NCI-H1436 treated with DMSO at 0.1 percent for 48 hours (cell line): Measurements from ENCODE around the gene ZFHX2.

Experiments used
- DNase-seq: peaks from one replicate; lab custom pipeline; 2025; lab: John Stamatoyannopoulos, UW

ZFHX2 gene

DNA sequence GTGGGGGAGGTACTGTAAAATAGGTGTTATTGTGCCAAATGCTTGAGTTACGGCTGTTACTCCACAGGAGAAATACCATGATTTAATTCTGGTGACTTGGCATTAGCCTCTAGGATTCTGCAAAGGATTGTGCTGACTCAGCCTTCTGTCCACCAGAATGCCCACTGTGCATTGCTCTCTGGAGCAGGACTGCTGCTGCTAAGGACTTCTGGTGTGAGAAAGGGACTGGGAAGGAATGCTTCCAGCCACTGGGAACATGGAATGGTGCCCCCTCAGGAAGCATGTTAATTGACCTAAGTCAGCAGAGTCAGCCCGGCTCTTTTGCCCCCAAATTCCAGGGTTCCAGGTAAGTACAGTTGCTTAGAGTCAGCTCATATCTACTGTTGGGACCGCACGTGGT lies 32.9 kb downstream of the ZFHX2 start:
- no peak for DNase-seq

DNA sequence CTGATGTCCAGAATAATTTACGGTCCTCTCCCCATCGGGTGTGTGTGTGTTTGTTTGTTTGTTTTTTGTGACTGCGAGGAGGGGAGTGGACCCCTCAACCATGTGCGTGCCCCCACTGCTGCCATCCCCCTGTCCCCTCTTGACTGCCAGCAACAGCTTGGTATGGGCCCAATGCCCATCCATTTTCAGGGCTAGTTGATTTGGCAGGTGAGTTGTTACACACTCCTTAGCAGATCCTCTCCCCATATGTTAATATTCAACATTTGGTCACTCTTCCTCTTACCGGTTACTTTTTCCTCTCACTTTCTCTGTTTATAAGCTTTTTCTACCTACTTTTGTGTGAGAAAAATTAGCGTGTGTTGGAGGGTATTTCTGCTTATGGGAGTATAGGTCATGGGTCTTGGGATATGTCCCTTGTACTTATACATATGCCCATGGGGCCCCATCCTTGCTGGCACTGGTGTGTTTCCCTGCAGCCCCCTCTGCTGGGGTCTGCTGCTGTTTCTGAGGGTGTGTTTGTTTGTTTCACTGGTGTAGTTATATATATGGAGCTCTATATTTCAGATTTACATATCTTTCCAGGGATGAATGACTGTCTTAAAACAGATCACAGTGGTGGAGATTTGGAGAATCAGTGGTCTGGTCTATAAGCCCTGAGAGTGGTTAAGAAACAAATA lies 33.8 kb downstream of the ZFHX2 start:
- DNase-seq: no peak

DNA sequence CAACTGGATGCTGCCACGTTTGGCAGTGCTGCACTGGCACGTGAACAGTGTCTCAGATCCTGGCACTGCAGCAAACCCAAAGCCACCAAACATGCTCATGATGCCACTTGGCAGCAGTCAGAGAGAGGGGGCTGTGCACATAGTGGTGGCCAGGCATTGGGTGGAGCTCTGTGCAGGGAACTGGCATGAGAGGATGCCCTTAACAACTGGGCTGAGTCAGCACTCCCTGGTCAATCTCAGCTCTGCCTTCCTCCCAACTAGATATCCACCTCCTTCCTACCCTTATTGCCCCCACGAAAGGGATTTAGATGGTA lies 37.0 kb downstream of the ZFHX2 start:
- DNase-seq: no peak

DNA sequence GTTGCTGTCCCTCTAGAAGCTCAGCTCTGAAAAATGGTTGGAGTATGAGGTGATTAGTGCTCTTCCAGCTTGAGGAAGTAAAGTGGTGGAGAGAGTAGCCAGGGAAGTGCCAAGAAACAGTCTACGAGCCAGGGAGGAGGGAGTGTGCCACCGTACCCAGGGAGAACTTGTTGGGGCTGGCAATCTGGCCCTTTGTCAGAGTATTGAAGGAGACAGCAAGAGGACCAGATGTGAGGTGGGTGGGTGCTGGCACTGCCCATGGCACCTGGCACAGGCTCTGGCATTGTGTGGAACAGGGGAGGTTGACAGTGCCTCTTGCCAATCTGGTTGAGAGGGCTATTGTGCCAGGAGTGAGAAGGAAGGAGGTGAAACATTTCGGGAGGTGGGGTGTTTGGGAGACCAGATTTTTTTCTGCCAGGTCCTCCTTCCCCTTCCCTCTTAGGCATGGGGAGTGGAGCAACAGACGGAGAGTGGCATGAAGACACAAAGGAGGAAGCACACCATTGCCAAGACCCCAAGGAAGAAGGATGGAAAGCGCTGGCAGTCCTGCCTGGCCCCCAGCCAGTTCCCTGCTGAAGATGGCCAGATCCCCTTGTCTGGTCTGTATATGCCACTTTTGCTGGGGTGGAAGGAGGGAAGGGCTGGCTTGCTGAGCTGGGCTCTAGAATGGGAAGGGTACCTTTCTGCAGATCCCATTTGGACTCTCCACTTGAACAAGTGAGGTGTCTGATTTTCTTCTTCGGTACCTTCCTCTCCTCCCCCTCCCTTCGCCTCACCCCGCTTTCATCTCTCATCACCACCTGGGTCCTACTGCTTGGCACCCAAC lies 37.5 kb downstream of the ZFHX2 start:
- DNase-seq: no peak

DNA sequence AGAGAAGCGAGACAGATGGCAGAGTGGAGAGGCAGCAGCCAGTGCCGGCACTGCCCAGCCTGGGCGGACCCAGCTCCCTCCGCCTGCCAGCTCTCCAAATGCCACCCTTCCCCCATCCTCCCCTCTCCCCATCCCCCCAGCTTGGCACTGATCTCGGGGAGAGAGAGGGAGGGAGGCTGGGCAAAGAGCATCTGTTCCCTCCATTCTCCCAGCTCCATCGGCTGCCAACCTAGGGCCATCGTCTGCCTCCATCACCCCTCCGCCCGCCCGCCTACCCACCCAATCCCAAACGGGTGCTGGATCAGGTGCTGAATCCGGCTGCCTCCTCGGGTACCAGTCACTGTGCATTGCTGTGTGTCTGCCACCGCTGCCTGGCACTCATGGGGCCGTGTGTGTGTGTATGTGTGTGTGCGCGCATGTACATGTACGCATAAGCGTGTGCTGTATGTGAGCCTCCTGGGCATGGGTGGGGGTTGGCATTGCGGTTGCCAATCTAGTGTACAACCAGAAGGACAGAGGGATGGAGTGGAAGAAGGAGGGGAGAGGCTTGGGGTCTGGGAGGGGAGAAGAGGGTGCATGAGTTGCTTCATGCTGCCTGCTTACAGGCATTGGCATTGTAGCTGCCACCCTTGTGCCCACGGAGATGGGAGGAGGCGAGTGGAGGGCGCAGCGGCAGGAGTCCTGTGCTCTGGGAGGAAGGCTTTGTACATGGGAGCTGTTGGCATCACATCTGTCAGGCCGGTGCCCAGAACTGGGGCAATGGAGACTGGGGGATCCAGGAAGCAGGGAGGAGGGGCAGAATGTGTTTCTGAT lies 38.4 kb downstream of the ZFHX2 start:
- peak; percentile 9 for DNase-seq

DNA sequence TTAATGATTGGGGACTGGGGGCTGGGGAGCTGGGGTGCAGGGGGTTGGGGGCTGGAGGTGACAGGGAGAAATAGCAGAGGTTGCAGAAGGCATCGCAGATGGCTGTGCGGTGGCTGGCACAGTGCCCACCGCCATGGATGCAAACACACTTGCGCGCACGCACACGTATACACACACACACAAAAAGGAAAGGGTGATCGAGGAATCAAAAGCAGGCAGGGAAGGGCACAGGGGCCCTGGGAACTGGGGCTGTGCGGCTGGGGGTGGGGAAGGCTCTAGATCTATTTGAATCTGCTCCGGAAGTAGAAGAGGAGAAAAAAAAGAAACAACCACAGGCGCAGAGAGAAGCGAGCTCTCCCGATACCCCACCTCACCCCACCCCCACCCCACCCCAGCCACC lies 39.4 kb downstream of the ZFHX2 start:
- peak; percentile 28 for DNase-seq

DNA sequence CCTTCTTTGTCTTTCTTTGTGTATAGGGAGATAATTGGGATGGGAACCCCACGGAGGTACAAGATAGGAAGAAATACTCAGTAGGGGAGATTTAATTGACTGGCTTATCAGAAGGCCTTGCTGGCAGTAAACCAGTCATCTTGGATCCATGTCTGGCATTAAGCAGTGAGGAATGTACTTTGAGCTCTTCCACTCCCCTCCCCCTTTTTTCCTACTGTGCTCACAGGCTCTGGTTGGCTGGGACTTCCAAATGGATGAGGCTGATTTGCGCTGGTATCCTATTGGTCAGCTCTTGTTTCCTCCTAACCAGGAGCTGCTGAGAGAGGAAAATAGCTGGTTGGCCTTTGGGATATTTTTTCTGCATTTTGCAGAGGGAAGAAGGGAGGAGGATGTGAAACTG lies 57.3 kb downstream of the ZFHX2 start:
- no peak for DNase-seq

DNA sequence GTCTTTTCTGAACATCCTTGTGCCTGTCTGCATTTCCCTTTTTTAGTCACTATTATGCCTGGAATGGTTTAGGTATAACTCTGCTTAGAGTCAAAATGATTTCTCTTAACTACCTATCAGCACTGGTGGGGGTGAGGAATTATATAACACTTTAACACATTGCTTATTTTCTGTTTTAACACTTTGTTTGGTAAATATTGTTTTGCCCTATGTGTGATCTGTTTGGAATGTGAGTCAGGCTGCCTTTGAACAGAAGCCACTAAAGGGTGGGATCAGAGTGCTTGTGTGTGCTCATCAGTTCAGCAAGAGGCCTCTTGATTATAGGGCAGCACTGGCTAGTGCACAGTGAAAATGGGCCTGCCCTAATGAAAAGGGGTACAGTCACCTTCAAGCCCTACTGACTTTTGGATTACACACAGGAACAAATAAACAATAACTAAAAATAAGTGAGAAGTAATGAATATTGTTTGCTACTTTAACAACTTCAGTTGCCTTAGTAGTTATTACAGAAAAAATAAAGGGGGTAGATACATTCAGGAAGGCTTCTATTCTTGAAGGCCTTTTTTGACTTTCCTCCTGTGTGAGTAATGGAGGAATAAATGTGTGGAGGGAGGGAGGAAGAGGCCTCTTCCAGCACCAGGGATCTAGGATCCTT lies 58.8 kb downstream of the ZFHX2 start:
- no peak for DNase-seq

DNA sequence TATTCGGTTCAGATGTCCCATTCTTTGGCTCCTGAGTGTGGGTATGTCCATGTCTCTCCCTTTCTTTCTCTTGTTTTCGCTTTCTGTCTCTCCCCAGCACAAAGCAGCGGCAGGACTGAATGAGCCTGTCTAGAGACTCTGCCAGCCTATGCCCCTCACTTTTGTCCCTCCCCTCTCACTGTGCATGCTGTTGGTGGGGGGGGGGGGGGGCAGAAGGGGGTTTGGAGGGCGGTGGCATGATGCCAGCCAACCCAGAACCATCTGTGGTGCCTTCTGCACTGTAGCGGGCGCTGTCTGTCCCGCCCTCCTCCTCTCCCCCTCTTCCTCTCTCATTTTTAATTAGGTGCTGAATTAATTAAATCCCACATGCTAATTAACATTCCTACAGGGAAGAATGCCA lies 64.3 kb downstream of the ZFHX2 start:
- DNase-seq: no peak

DNA sequence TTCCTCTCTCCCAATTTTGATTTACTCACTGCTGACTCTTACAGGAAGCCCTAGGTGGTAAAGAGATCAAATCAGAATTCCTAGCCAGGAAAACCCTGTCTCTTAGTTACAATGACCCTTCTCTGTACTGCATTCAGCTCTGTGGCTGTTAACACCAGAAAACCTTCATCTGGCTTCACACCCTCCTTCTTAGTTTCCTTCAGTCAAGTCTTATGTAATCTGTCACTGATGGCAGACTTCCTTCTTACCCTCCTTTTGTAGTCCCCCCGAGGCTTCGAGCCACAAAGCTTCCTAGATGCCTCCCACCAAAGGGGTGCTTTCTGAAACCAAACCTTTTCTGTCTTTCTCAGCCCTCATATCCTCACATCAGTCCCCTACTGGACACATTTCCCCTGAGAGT lies 65.5 kb downstream of the ZFHX2 start:
- DNase-seq: no peak

DNA sequence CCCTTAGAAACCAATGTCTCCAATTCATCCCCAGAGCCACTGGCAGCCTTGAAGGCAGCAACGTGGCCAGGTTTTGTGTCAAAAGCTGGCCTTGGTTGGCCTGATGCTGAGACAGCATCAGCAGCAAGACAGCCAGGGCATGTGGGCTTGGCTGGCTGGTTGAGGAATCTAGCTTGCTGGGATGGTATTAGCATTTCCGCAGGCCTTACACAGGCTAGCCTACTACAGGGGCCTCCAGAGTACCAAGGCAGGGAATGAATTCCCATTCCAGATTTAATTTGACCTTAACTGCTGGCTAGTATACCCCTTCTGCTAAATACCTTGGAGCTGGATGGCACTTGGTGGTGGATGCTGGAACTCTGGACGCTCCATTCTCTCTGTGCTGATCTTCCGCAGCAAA lies 66.2 kb downstream of the ZFHX2 start:
- no peak for DNase-seq

DNA sequence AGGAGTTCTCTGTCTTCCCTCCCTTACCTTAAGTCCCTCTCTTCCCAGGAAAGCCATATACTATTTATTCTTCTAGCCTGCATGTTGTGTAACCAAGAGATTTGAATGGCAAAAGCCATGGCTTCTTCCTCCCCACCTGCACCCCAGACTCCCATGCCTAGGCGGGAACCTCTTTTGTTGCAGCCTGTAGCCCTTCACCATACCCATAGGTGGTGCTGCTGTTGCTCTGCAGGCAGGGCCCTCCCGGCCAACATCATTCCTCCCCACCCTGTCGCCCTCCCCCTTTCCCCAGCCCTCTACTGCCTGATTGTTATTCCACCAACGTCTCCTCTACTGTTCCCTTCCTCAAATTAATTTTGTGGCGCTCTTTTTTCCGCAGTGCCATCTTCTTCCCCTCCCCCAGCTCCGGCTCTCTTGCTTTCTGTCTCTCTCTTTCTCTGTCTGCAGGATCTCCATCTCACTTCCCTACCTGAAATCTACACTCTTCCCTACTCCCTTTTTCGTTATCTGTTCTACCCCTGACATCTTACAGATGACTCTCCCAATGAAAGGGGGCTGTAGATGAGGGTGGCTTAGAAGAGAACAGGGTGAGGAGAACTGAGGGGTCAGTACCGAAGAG lies 68.2 kb downstream of the ZFHX2 start:
- peak; percentile 7 for DNase-seq

DNA sequence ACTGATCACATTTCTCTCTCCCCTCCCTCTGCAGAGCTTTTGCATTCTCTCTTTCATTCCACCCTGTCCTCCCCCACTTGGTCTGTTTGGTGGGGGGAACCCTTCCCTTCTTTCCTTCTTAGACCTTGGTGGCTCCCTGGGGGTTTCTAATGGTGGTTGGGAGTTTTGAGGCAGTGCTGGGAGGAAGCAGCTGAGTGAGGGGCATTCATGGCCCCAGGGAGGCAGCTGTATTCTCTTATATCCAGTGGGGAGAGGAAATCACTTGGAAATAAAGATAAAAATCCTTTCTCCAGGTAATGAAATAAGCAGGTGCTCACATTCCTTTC lies 68.8 kb downstream of the ZFHX2 start:
- no peak for DNase-seq

DNA sequence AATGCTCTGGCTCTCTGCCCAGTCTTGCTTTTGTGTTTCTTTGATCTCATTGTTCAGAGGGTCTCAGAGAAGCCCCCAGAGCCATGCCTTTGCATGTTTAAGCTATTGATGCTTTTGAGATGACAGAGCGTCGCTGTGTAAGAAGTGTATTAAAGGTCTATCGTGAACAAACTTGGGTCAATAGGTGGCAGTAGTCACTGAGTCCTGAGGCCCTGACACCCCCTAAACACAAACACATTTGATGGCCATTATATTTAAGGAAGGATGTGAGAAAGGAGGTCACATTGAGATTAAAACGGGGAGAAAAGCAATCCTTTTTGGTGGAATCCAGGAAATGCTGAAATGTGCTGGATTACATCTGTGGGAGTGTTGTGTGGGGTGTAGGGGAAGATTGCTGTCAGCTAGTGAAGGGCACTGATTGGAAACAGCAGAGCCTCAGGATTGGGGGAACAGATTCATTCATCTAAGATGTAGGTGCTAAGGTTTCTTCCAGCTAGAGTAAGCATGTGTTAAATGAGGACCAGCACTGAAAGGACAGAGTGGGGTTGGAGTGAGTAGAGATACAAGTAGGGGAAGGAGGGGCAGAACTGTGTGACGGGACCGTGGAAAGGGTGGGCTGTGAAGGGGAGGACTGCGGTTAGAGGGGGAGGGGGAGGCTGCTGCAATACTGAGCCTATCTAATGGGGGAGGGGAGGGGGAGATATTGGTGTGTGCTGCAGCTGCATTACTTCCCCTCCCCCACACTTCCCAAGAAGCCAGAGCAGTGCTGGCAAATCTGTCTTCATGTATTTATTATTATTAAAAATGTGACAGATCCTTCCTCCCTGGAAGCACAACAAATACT lies 69.4 kb downstream of the ZFHX2 start:
- no peak for DNase-seq

DNA sequence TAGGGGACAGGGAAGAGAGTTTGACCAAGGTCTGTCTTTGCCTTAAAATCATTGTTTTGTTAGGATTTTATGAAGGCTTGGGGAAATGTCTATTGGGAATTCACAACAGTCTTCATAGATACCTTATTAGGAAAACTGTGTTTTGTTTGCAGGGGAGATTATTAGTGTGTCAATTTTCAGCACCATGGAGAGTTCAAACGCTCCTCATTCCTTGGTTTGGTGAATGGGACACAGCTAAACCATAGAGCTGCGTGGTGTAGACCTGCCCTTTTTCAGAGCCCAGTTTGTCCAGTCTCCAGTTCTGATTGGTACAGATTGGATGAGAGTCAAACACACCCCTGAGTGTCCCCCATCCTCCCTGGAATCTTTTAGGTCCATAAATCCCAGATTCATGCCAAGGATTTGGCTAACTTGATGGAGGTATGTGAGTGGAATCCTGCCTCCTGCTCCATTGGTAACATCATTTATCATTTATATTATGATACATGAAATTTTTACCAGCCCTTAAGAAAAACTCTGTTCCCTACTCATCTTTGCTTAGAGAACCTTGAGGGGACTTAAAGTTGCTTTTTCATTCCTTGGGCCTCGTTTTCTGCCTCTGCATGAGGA lies 70.1 kb downstream of the ZFHX2 start:
- DNase-seq: no peak

DNA sequence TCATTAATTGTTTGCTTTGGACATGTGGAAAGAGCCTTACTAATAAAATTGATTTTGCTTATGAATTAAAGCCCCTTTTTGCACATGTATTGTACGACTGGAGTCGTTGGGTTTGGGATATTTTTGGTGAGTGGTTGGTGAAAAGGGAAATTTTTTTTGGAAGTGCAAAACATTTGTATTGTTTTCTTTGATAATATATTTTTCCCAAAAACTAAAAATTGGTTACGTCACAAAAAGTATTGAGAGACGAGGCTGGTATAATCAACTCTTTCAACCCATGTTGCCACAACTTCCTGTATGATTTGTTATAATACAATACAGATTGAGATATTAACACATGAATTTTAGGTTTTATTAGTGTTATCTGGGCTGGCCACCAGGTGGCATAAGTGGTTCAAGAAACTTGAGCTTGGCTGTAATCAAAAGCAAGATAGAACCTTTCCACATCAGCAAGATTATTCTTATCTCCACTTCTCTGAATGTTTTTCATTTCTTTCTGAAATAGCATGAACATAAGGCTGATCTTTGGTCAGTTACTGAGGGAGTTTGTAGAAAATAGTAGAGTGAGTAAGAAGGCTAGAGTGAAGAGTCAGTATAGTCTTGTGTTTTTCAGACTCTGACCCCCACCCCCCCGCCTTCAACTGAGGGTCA lies 73.3 kb downstream of the ZFHX2 start:
- DNase-seq: no peak

DNA sequence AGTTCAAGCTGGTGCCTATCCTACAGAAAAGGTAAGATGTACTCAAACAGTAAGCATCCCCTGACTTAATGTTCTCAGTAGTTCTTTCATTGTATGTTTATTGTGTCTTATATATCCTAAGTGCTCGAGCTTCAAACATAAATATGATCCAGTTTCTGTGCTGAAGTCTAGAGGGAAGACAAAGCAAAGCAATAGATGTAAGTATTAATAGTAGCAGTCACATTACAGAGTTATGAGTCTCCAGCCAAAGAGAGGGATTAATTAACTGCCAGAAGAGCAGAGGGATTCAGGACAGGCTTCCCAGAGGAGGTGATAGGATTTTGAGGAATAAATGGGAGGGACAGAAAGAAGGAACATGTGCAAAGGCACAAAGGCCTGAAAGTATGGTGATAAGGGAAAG lies 80.6 kb downstream of the ZFHX2 start:
- DNase-seq: no peak
